Measurements from ENCODE around the gene FAM163B. TPM values are rescaled to one million over a fixed set of nuclear protein-coding genes. Genes with fewer than 3 reads are reported as not detected.

FAM163B gene
- total RNA-seq, 1 donor from 2014 or later, result not detected

DNA sequence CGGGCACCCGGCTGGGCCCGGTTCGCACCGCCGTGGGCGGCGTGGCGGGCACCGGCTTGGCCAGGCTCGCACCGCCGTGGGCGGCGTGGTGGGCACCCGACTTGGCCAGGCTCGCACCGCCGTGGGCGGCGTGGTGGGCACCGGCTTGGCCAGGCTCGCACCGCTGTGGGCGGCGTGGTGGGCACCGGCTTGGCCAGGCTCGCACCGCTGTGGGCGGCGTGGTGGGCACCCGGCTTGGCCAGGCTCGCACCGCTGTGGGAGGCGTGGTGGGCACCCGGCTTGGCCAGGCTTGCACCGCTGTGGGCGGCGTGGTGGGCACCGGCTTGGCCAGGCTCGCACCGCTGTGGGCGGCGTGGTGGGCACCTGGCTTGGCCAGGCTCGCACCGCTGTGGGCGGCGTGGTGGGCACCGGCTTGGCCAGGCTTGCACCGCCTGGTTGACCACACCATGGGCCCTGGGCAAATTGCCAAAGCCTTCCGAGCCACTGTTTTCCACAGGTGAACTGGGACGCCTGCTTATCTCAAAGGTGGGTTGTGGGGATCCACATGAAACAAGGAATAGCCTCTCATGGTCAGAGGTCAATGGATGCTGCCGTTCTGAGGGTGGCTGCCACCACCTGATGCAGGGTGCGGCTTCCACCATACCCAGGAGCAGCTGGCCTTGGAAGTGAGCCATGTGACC is 46.4 kb downstream of the FAM163B start:
- Histone ChIP-seq H3K4me2 (ENCODE audit: low read length) (no peak overlapping the region), H3K4me3 (ENCODE audit: insufficient read depth, low read depth, low read length) (no peak overlapping the region), H4K20me1 (ENCODE audit: insufficient read depth, low read length) (no peaks in the 10 kb centered on the region), H3K27ac (ENCODE audit: low read depth, low read length) (no peak overlapping the region), H3K4me1 (ENCODE audit: insufficient read depth, low read length) (peaks cover 20% of the 10 kb centered on the region), H3K27me3 (ENCODE audit: insufficient read depth, low read length) (peaks cover 5% of the 10 kb centered on the region), H2AFZ (ENCODE audit: low read depth, low read length) (no peak overlapping the region), H3K36me3 (ENCODE audit: insufficient read depth, low read length) (no peaks in the 10 kb centered on the region), H3K9me3 (ENCODE audit: insufficient read depth, low read depth, low read length) (no peaks in the 10 kb centered on the region), H3K79me2 (ENCODE audit: insufficient read depth, low read length) (no peaks in the 10 kb centered on the region), H3K9ac (ENCODE audit: low read length) (no peak overlapping the region)
- Mint-ChIP-seq H3K4me1 (ENCODE audit: low read depth, unreplicated experiment) (peaks cover 24% of the 10 kb centered on the region), H3K4me3 (ENCODE audit: unreplicated experiment) (no peak overlapping the region), H3K9me3 (ENCODE audit: unreplicated experiment) (no peaks in the 10 kb centered on the region), H3K36me3 (ENCODE audit: low read depth, unreplicated experiment) (no peaks in the 10 kb centered on the region), H3K27me3 (ENCODE audit: low read depth, unreplicated experiment) (peaks cover 29% of the 10 kb centered on the region), H3K27ac (ENCODE audit: unreplicated experiment) (no peak overlapping the region)
- TF ChIP-seq, protein P1, sequence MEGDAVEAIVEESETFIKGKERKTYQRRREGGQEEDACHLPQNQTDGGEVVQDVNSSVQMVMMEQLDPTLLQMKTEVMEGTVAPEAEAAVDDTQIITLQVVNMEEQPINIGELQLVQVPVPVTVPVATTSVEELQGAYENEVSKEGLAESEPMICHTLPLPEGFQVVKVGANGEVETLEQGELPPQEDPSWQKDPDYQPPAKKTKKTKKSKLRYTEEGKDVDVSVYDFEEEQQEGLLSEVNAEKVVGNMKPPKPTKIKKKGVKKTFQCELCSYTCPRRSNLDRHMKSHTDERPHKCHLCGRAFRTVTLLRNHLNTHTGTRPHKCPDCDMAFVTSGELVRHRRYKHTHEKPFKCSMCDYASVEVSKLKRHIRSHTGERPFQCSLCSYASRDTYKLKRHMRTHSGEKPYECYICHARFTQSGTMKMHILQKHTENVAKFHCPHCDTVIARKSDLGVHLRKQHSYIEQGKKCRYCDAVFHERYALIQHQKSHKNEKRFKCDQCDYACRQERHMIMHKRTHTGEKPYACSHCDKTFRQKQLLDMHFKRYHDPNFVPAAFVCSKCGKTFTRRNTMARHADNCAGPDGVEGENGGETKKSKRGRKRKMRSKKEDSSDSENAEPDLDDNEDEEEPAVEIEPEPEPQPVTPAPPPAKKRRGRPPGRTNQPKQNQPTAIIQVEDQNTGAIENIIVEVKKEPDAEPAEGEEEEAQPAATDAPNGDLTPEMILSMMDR (IDR thresholded peaks at IDR 0.05; ENCODE audit: insufficient read depth, low read depth, low read length), result no peak
- TF ChIP-seq EZH2 (IDR thresholded peaks at IDR 0.05; ENCODE audit: insufficient read depth, low read length), result no peak
- FAIRE-seq (no peak), DNase-seq (ENCODE audit: low read depth) (no peak)

DNA sequence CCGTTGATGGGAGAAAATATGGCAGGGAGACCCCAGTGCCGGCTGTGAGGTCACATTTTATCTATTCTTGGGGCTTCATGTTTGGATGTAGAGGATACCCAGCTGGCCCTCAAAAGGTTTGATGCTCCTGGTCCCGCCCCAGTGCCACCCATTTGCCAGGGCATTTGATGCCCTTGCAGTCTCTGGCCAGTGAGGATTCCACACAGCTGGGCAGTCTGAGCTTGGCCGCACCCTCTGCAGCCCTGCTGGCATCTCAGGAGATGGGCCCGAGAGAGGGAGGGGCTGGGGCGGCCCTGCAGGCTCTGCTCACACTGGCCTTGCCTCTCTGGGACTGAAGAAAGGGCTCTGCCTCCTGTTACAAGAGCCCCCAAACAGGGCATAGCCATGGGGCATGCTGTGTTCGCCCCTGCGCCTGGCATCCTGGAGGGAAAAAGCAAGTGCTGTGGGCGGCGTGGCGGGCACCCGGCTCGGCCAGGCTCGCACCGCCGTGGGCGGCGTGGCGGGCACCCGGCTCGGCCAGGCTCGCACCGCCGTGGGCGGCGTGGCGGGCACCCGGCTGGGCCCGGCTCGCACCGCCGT is 47.1 kb downstream of the FAM163B start:
- Histone ChIP-seq H3K9me3 (ENCODE audit: insufficient read depth, low read depth, low read length) (no peaks in the 10 kb centered on the region), H4K20me1 (ENCODE audit: insufficient read depth, low read length) (no peaks in the 10 kb centered on the region), H2AFZ (ENCODE audit: low read depth, low read length) (no peak overlapping the region), H3K27ac (ENCODE audit: low read depth, low read length) (no peak overlapping the region), H3K36me3 (ENCODE audit: insufficient read depth, low read length) (no peaks in the 10 kb centered on the region), H3K4me1 (ENCODE audit: insufficient read depth, low read length) (peaks cover 24% of the 10 kb centered on the region), H3K4me3 (ENCODE audit: insufficient read depth, low read depth, low read length) (no peak overlapping the region), H3K27me3 (ENCODE audit: insufficient read depth, low read length) (peaks cover 5% of the 10 kb centered on the region), H3K79me2 (ENCODE audit: insufficient read depth, low read length) (no peaks in the 10 kb centered on the region), H3K9ac (ENCODE audit: low read length) (no peak overlapping the region), H3K4me2 (ENCODE audit: low read length) (no peak overlapping the region)
- no peak overlapping the region for H3K4me3 Mint-ChIP-seq (ENCODE audit: unreplicated experiment)
- DNase-seq (ENCODE audit: low read depth), result no peak
- H3K9me3 Mint-ChIP-seq (ENCODE audit: unreplicated experiment), result no peaks in the 10 kb centered on the region
- H3K27ac Mint-ChIP-seq (ENCODE audit: unreplicated experiment), result no peak overlapping the region
- FAIRE-seq, result no peak
- H3K4me1 Mint-ChIP-seq (ENCODE audit: low read depth, unreplicated experiment), result peaks cover 26% of the 10 kb centered on the region
- H3K36me3 Mint-ChIP-seq (ENCODE audit: low read depth, unreplicated experiment), result no peaks in the 10 kb centered on the region
- peaks cover 24% of the 10 kb centered on the region for H3K27me3 Mint-ChIP-seq (ENCODE audit: low read depth, unreplicated experiment)
- TF ChIP-seq, protein P1 (IDR thresholded peaks at IDR 0.05; ENCODE audit: insufficient read depth, low read depth, low read length), result no peak
- no peak for TF ChIP-seq EZH2 (IDR thresholded peaks at IDR 0.05; ENCODE audit: insufficient read depth, low read length)

DNA sequence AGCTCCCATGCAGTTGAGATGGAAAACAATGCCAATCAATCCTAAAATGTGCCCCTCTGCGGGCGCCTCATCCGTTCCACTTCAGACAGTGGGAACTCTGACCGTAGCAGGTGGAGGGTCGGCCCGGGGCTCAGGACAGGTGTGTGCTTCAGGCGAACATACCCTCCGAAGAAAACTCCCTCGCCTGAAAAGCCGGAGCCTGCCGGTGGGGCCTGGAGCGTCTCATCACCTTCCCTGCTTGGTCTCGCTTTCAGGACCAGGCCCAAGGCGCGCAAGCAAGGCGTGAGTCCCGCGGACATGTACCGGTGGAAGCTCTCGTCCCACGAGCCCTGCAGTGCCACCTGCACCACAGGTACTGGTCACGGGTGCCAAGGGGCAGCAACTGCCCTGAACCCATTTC is 48.2 kb downstream of the FAM163B start:
- no peak overlapping the region for H3K4me3 Mint-ChIP-seq (ENCODE audit: unreplicated experiment)
- Histone ChIP-seq H4K20me1 (ENCODE audit: insufficient read depth, low read length) (no peaks in the 10 kb centered on the region), H3K9ac (ENCODE audit: low read length) (no peak overlapping the region), H3K4me3 (ENCODE audit: insufficient read depth, low read depth, low read length) (no peak overlapping the region), H3K27ac (ENCODE audit: low read depth, low read length) (no peak overlapping the region), H2AFZ (ENCODE audit: low read depth, low read length) (no peak overlapping the region), H3K79me2 (ENCODE audit: insufficient read depth, low read length) (no peaks in the 10 kb centered on the region), H3K9me3 (ENCODE audit: insufficient read depth, low read depth, low read length) (no peaks in the 10 kb centered on the region), H3K4me1 (ENCODE audit: insufficient read depth, low read length) (peaks cover 24% of the 10 kb centered on the region), H3K36me3 (ENCODE audit: insufficient read depth, low read length) (no peaks in the 10 kb centered on the region), H3K27me3 (ENCODE audit: insufficient read depth, low read length) (peaks cover 6% of the 10 kb centered on the region), H3K4me2 (ENCODE audit: low read length) (no peak overlapping the region)
- H3K27ac Mint-ChIP-seq (ENCODE audit: unreplicated experiment), result no peak overlapping the region
- FAIRE-seq (no peak), DNase-seq (ENCODE audit: low read depth) (no peak)
- H3K4me1 Mint-ChIP-seq (ENCODE audit: low read depth, unreplicated experiment), result peaks cover 29% of the 10 kb centered on the region
- no peaks in the 10 kb centered on the region for H3K36me3 Mint-ChIP-seq (ENCODE audit: low read depth, unreplicated experiment)
- no peak for TF ChIP-seq EZH2 (IDR thresholded peaks at IDR 0.05; ENCODE audit: insufficient read depth, low read length)
- TF ChIP-seq, protein P1 (IDR thresholded peaks at IDR 0.05; ENCODE audit: insufficient read depth, low read depth, low read length), result no peak
- peaks cover 22% of the 10 kb centered on the region for H3K27me3 Mint-ChIP-seq (ENCODE audit: low read depth, unreplicated experiment)
- H3K9me3 Mint-ChIP-seq (ENCODE audit: unreplicated experiment), result no peaks in the 10 kb centered on the region
